HG02798 (cell line): ENCODE results near the gene SNN.

ENCODE experiments used
- ATAC-seq: cut with Tn5 transposase; IDR thresholded peaks from one replicate; pipeline ENCODE4 v1.9.1; 2021; ENCODE audit warnings: mild to moderate bottlenecking; ENCODE audit not compliant: unreplicated experiment, poor library complexity

SNN gene

GRCh38 chr16:11692171-11692570, 23.9 kb downstream of the SNN start:
- ATAC-seq: no peak

- no peak for ATAC-seq
These were observed 24.4 kb downstream of the SNN start for GRCh38 chr16:11692651-11693050.

GRCh38 chr16:11696266-11697012, 28.2 kb downstream of the SNN start:
- no peak for ATAC-seq

- no peak for ATAC-seq
These were observed 29.1 kb downstream of the SNN start for GRCh38 chr16:11697319-11697718.

- ATAC-seq: no peak
These were observed 30.0 kb downstream of the SNN start for GRCh38 chr16:11698271-11698689.

GRCh38 chr16:11699234-11699894, 31.1 kb downstream of the SNN start:
- ATAC-seq: no peak

- no peak for ATAC-seq
These were observed 32.2 kb downstream of the SNN start for GRCh38 chr16:11700264-11701029.

GRCh38 chr16:11705311-11706025, 37.2 kb downstream of the SNN start:
- no peak for ATAC-seq

- no peak for ATAC-seq
These were observed 38.0 kb downstream of the SNN start for GRCh38 chr16:11706180-11706742.

GRCh38 chr16:11707679-11708197, 39.5 kb downstream of the SNN start:
- no peak for ATAC-seq

- no peak for ATAC-seq
These were observed 40.2 kb downstream of the SNN start for GRCh38 chr16:11708421-11708820.

- no peak for ATAC-seq
These were observed 43.4 kb downstream of the SNN start for GRCh38 chr16:11711662-11712061.

GRCh38 chr16:11712122-11712521, 43.9 kb downstream of the SNN start:
- ATAC-seq: no peak

- ATAC-seq: no peak
These were observed 47.1 kb downstream of the SNN start for GRCh38 chr16:11715246-11715947.

GRCh38 chr16:11716336-11716735, 48.1 kb downstream of the SNN start:
- no peak for ATAC-seq

- no peak for ATAC-seq
These were observed 49.6 kb downstream of the SNN start for GRCh38 chr16:11717811-11718210.

- ATAC-seq: no peak
These were observed 50.9 kb downstream of the SNN start for GRCh38 chr16:11719171-11719570.

- ATAC-seq: no peak
These were observed 51.5 kb downstream of the SNN start for GRCh38 chr16:11719762-11720161.

- no peak for ATAC-seq
These were observed 53.7 kb downstream of the SNN start for GRCh38 chr16:11721781-11722467.
